Activated CD4-positive, alpha-beta T cell treated with anti-CD3 and anti-CD28 coated beads, Interleukin-2, amount 10 ng/mL, durations not matched to agents 7 days and 5 days (primary cell): ENCODE results near the gene IPO9. TPM values are rescaled to one million over a fixed set of nuclear protein-coding genes. Genes with fewer than 3 reads are reported as not detected.
A peak's percentile ranks its signal among the peaks of the same experiment; 100 is the strongest.

ENCODE experiments used
- CTCF ChIA-PET: fragments of 350-600 bp; sonication (Branson Sonifier 250); formaldehyde crosslinking; loops from one replicate; lab custom pipeline; 2021; ENCODE audit warnings: antibody characterized with exemption; lab: Charles Lee
- POLR2A ChIA-PET: fragments of 350-600 bp; sonication (Branson Sonifier 250); formaldehyde crosslinking; loops from one replicate; lab custom pipeline; 2021; ENCODE audit warnings: antibody characterized with exemption; lab: Charles Lee
- DNase-seq: peaks from one replicate; pipeline ENCODE4 v3.0.0-alpha.2; 2020
- H3K27ac Mint-ChIP-seq: one replicate; pipeline ENCODE4 v1.8.0; 2021; ENCODE audit warnings: mild to moderate bottlenecking, moderate library complexity, mixed read lengths
- H3K27me3 Mint-ChIP-seq: one replicate; pipeline ENCODE4 v1.8.0; 2021; ENCODE audit warnings: mixed read lengths
- H3K36me3 Mint-ChIP-seq: one replicate; pipeline ENCODE4 v1.8.0; 2021; ENCODE audit warnings: low read depth, mixed read lengths
- H3K4me1 Mint-ChIP-seq: one replicate; pipeline ENCODE4 v1.8.0; 2021; ENCODE audit warnings: mixed read lengths
- H3K4me3 Mint-ChIP-seq: one replicate; pipeline ENCODE4 v1.8.0; 2021; ENCODE audit warnings: mild to moderate bottlenecking, moderate library complexity, mixed read lengths
- H3K9me3 Mint-ChIP-seq: one replicate; pipeline ENCODE4 v1.8.0; 2021; ENCODE audit warnings: mixed read lengths
- total RNA-seq, 2 experiments: library from RNA; stranded (reverse); gene quantifications; one replicate each; pipeline ENCODE4 v1.2.3, GENCODE V29; 2021

IPO9 gene
- total RNA-seq, 2 experiments from 2014 or later: 47.9 to 52.4 TPM

- no peaks in the 10 kb centered on the region for H3K9me3 Mint-ChIP-seq
- ChIA-PET POLR2A (no interaction called here), CTCF (interaction anchor here (1.3 kb wide), 1 partner anchor 82 kb away, joined by 5 read pairs; no protein-coding TSS in a partner anchor)
- peaks cover 22% of the 10 kb centered on the region for H3K4me1 Mint-ChIP-seq
- DNase-seq: no peak
- H3K27ac Mint-ChIP-seq: no peak overlapping the region
- H3K4me3 Mint-ChIP-seq: no peak overlapping the region
- H3K27me3 Mint-ChIP-seq: no peaks in the 10 kb centered on the region
- H3K36me3 Mint-ChIP-seq: no peaks in the 10 kb centered on the region
These were observed 37.7 kb upstream of the IPO9 start for GRCh38 chr1:201791051-201791778.

- ChIA-PET POLR2A (no interaction called here), CTCF (interaction anchor here (1.0 to 2.4 kb wide), 2 partner anchors 9 to 83 kb away, joined by 4 to 11 read pairs; no protein-coding TSS in a partner anchor)
- Mint-ChIP-seq H3K9me3 (no peaks in the 10 kb centered on the region), H3K27me3 (no peaks in the 10 kb centered on the region), H3K4me3 (no peak overlapping the region), H3K36me3 (no peaks in the 10 kb centered on the region), H3K27ac (no peak overlapping the region), H3K4me1 (peaks cover 22% of the 10 kb centered on the region)
- no peak for DNase-seq
These were observed 37.2 kb upstream of the IPO9 start for GRCh38 chr1:201791779-201792173.

GRCh38 chr1:201792534-201793305, 36.2 kb upstream of the IPO9 start:
- ChIA-PET POLR2A (no interaction called here), CTCF (interaction anchor here (0.7 to 2.4 kb wide), 9 partner anchors 8 to 232 kb away, joined by 3 to 11 read pairs (median 4); no protein-coding TSS in a partner anchor)
- H3K9me3 Mint-ChIP-seq: no peaks in the 10 kb centered on the region
- DNase-seq: peak; percentile 62
- peaks cover 2% of the 10 kb centered on the region for H3K27me3 Mint-ChIP-seq
- H3K4me1 Mint-ChIP-seq: peaks cover 22% of the 10 kb centered on the region
- no peaks in the 10 kb centered on the region for H3K36me3 Mint-ChIP-seq
- H3K27ac Mint-ChIP-seq: no peak overlapping the region
- no peak overlapping the region for H3K4me3 Mint-ChIP-seq

DNA sequence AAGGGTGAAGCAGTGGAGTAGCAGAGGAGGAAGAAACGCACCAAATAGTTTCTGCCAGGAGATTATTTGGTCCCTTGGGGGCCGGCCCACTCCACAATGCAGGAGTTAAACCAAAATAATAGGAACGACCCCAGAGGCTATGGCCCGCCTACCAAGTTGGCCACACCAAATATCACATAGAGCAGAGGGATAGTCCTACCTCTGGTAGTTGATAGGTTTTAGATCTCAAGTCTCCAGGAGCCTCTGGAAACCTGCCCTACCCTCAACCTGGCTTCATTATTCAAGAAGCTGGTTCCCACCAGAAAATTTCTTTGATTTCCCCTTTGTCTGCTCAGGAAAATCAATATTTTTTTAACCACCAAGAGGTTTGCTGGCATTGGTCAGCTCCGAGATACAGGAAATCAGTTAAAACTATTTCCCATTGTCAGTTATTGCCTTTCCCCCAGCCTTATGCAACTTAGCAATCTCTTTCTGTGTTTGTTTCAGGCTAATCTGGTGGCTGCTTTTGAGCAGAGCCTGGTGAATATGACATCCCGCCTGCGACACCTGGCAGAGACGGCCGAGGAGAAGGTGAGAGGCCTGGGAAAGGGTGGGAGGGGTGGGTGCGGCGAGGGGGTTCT, 35.5 kb upstream of the IPO9 start:
- no peaks in the 10 kb centered on the region for H3K9me3 Mint-ChIP-seq
- no peak overlapping the region for H3K27ac Mint-ChIP-seq
- H3K36me3 Mint-ChIP-seq: no peaks in the 10 kb centered on the region
- H3K4me3 Mint-ChIP-seq: no peak overlapping the region
- ChIA-PET POLR2A (no interaction called here), CTCF (interaction anchor here (0.7 to 2.4 kb wide), 8 partner anchors 10 to 233 kb away, joined by 3 to 11 read pairs (median 5); no protein-coding TSS in a partner anchor)
- no peak for DNase-seq
- peaks cover 6% of the 10 kb centered on the region for H3K27me3 Mint-ChIP-seq
- H3K4me1 Mint-ChIP-seq: peaks cover 22% of the 10 kb centered on the region

GRCh38 chr1:201795066-201795465, 33.9 kb upstream of the IPO9 start:
- H3K4me3 Mint-ChIP-seq: no peak overlapping the region
- ChIA-PET CTCF (interaction anchor here (0.6 kb wide), 1 partner anchor 267 kb away, joined by 3 read pairs; no protein-coding TSS in a partner anchor), POLR2A (no interaction called here)
- DNase-seq: no peak
- H3K36me3 Mint-ChIP-seq: no peaks in the 10 kb centered on the region
- no peak overlapping the region for H3K27ac Mint-ChIP-seq
- H3K9me3 Mint-ChIP-seq: no peaks in the 10 kb centered on the region
- peaks cover 6% of the 10 kb centered on the region for H3K27me3 Mint-ChIP-seq
- peaks cover 21% of the 10 kb centered on the region for H3K4me1 Mint-ChIP-seq

GRCh38 chr1:201800246-201800645, 28.7 kb upstream of the IPO9 start:
- ChIA-PET CTCF (no interaction called here), POLR2A (no interaction called here)
- Mint-ChIP-seq H3K27me3 (peaks cover 6% of the 10 kb centered on the region), H3K9me3 (no peaks in the 10 kb centered on the region), H3K4me1 (no peaks in the 10 kb centered on the region), H3K36me3 (no peaks in the 10 kb centered on the region), H3K4me3 (no peak overlapping the region), H3K27ac (no peak overlapping the region)
- no peak for DNase-seq

DNA sequence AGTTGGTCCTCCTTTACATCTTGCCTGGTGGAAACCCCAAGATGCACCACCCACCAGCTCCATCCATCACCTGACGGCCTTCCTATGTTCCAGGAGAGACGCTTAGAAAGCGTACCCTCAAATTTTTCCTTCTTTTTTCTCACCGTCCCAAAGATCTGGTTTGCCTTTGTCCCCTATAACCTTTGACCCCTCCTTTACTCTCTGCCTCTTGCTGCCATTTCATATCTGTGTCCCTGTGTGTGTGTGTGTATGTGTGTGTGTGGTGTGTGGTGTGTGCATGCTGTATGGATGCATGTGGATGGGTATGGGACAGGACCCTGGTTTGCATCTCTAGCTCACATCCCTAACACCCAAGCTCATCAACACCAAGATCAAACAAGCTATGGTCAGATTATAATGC, 22.2 kb upstream of the IPO9 start:
- H3K9me3 Mint-ChIP-seq: no peaks in the 10 kb centered on the region
- CTCF ChIA-PET: interaction anchor here (2.5 kb wide), 1 partner anchor 14 kb away, joined by 6 read pairs; no protein-coding TSS in a partner anchor
- no peaks in the 10 kb centered on the region for H3K36me3 Mint-ChIP-seq
- no peaks in the 10 kb centered on the region for H3K27me3 Mint-ChIP-seq
- POLR2A ChIA-PET: no interaction called here
- H3K4me3 Mint-ChIP-seq: no peak overlapping the region
- no peak overlapping the region for H3K27ac Mint-ChIP-seq
- DNase-seq: no peak
- H3K4me1 Mint-ChIP-seq: no peaks in the 10 kb centered on the region

DNA sequence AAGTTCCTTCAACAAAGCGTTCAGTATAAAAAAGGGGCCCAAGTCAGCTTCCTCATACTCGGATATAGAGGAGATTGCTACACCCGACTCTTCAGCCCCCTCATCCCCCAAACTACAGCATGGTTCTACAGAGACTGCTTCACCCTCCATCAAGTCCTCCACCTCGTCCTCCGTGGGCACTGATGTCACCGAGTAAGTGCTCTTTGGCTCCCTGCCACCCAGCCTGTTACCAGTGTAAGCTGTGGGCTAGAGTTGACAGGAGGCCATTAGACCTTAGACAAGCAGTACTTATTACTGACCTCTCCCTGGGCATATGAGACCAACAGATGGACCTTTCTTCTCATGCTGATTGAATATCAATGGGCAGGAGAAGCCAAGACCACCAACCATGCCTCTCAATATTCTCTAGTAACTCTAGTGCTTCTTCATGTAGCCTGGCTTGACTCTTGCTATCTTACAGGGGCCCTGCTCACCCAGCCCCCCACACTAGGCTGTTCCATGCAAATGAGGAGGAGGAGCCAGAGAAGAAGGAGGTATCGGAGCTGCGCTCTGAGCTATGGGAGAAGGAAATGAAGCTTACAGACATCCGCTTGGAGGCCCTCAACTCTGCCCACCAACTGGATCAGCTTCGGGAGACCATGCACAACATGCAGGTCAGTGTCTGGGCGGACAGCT, 20.9 kb upstream of the IPO9 start:
- ChIA-PET CTCF (interaction anchor here (2.5 kb wide), 1 partner anchor 15 kb away, joined by 6 read pairs; no protein-coding TSS in a partner anchor), POLR2A (no interaction called here)
- Mint-ChIP-seq H3K9me3 (no peaks in the 10 kb centered on the region), H3K4me1 (no peaks in the 10 kb centered on the region), H3K36me3 (no peaks in the 10 kb centered on the region), H3K27me3 (no peaks in the 10 kb centered on the region), H3K27ac (no peak overlapping the region), H3K4me3 (no peak overlapping the region)
- DNase-seq: no peak

- H3K27ac Mint-ChIP-seq: no peak overlapping the region
- no peaks in the 10 kb centered on the region for H3K9me3 Mint-ChIP-seq
- no peaks in the 10 kb centered on the region for H3K27me3 Mint-ChIP-seq
- no peaks in the 10 kb centered on the region for H3K4me1 Mint-ChIP-seq
- POLR2A ChIA-PET: no interaction called here
- no peak for DNase-seq
- no peak overlapping the region for H3K4me3 Mint-ChIP-seq
- CTCF ChIA-PET: no interaction called here
- H3K36me3 Mint-ChIP-seq: no peaks in the 10 kb centered on the region
These were observed 20.3 kb upstream of the IPO9 start for GRCh38 chr1:201808633-201808990.

GRCh38 chr1:201809876-201810275, 19.1 kb upstream of the IPO9 start:
- H3K27ac Mint-ChIP-seq: no peak overlapping the region
- DNase-seq: no peak
- ChIA-PET CTCF (no interaction called here), POLR2A (no interaction called here)
- no peaks in the 10 kb centered on the region for H3K9me3 Mint-ChIP-seq
- no peak overlapping the region for H3K4me3 Mint-ChIP-seq
- no peaks in the 10 kb centered on the region for H3K36me3 Mint-ChIP-seq
- H3K27me3 Mint-ChIP-seq: no peaks in the 10 kb centered on the region
- no peaks in the 10 kb centered on the region for H3K4me1 Mint-ChIP-seq

GRCh38 chr1:201810466-201811216, 18.3 kb upstream of the IPO9 start:
- DNase-seq: no peak
- no peaks in the 10 kb centered on the region for H3K27me3 Mint-ChIP-seq
- no peaks in the 10 kb centered on the region for H3K36me3 Mint-ChIP-seq
- H3K4me1 Mint-ChIP-seq: no peaks in the 10 kb centered on the region
- H3K27ac Mint-ChIP-seq: no peak overlapping the region
- H3K9me3 Mint-ChIP-seq: no peaks in the 10 kb centered on the region
- CTCF ChIA-PET: no interaction called here
- no peak overlapping the region for H3K4me3 Mint-ChIP-seq
- POLR2A ChIA-PET: no interaction called here

GRCh38 chr1:201813226-201813625, 15.7 kb upstream of the IPO9 start:
- Mint-ChIP-seq H3K27me3 (no peaks in the 10 kb centered on the region), H3K36me3 (no peaks in the 10 kb centered on the region), H3K4me3 (no peak overlapping the region), H3K4me1 (no peaks in the 10 kb centered on the region), H3K9me3 (no peaks in the 10 kb centered on the region), H3K27ac (no peak overlapping the region)
- DNase-seq: no peak
- ChIA-PET CTCF (interaction anchor here (0.7 to 2.3 kb wide), 3 partner anchors 9 to 20 kb away, joined by 3 to 6 read pairs (median 6); partner anchors contain the start of gene IPO9), POLR2A (no interaction called here)
